Skeletal muscle satellite cell (primary cell): ENCODE measurements around the gene COX6B2.

ENCODE experiments used
- H3K27me3 ChIP-seq: 2 replicates; pipeline ENCODE4 v1.7.0; 2013; ENCODE audit warnings: low read length; ENCODE audit not compliant: control insufficient read depth, insufficient read depth
- H3K36me3 ChIP-seq: 2 replicates; pipeline ENCODE4 v1.7.0; 2013; ENCODE audit warnings: mild to moderate bottlenecking, control low read depth, low read length; ENCODE audit not compliant: insufficient read depth
- H3K4me1 ChIP-seq: 2 replicates; pipeline ENCODE4 v1.7.0; 2013; ENCODE audit warnings: low read length; ENCODE audit not compliant: control insufficient read depth, insufficient read depth
- H3K4me2 ChIP-seq: 2 replicates; pipeline ENCODE4 v1.7.0; 2013; ENCODE audit warnings: mild to moderate bottlenecking, low read length
- H3K4me3 ChIP-seq: 2 replicates; pipeline ENCODE4 v1.7.0; 2013; ENCODE audit warnings: low read length
- H3K9ac ChIP-seq: 2 replicates; pipeline ENCODE4 v1.7.0; 2013; ENCODE audit warnings: mild to moderate bottlenecking, low read depth, low read length, moderate library complexity
- H3K9me3 ChIP-seq: replicated peaks from 2 replicates; pipeline ENCODE4 v1.7.0; 2013; ENCODE audit warnings: mild to moderate bottlenecking, control low read depth, low read length

The COX6B2 gene

DNA sequence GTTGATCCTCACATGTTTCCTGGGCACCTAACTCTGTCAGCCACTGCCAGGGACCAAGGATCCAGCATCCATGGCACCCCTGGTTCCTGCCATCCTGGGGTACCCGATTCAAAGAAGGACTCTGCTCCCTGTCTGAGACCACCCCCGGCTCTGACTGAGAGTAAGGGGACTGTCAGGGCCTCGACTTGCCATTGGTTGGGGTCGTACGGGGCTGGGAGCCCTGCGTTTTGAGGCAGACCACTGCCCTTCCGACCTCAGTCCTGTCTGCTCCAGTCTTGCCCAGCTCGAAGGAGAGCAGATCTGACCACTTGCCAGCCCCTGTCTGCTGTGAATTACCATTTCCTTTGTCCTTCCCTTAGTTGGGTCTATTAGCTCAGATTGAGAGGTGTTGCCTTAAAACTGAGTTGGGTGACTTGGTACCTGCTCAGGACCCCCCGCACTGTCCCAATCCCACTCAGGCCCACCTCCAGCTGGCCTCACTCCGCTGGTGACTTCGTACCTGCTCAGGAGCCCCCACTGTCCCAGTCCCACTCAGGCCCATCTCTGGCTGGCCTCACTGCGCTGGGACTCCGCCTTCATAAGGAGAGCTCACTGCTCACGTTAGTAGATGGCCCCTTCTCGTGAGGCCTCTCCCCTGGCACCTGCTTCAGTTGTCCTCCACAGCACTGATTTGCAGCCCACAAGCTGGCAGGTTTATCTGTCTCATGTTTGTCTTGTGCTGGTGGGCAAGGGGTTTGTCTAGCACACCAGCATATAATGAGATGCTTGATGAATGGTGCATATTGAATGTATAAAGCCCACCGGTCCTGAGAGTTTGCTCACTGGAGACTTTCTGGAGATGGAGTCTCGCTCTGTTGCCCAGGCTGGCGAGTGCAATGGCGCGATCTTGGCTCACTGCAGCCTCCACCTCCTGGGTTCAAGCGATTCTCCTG is 35.1 kb upstream of the COX6B2 start:
- Histone ChIP-seq H3K9me3 (no peaks in the 10 kb centered on the region), H3K9ac (peak overlapping the region; percentile 99), H3K4me1 (peaks cover 30% of the 10 kb centered on the region), H3K4me3 (peak overlapping the region; percentile 27), H3K4me2 (peak overlapping the region; percentile 96), H3K27me3 (no peaks in the 10 kb centered on the region), H3K36me3 (peaks cover 61% of the 10 kb centered on the region)

- peak overlapping the region; percentile 96 for H3K4me2 ChIP-seq
- H3K9me3 ChIP-seq, result no peaks in the 10 kb centered on the region
- H3K4me1 ChIP-seq, result peaks cover 41% of the 10 kb centered on the region
- H3K9ac ChIP-seq, result peak overlapping the region; percentile 99
- H3K36me3 ChIP-seq, result peaks cover 61% of the 10 kb centered on the region
- H3K4me3 ChIP-seq, result peak overlapping the region; percentile 97
- no peaks in the 10 kb centered on the region for H3K27me3 ChIP-seq
These were observed 33.4 kb upstream of the COX6B2 start for GRCh38 chr19:55387736-55388497.

DNA sequence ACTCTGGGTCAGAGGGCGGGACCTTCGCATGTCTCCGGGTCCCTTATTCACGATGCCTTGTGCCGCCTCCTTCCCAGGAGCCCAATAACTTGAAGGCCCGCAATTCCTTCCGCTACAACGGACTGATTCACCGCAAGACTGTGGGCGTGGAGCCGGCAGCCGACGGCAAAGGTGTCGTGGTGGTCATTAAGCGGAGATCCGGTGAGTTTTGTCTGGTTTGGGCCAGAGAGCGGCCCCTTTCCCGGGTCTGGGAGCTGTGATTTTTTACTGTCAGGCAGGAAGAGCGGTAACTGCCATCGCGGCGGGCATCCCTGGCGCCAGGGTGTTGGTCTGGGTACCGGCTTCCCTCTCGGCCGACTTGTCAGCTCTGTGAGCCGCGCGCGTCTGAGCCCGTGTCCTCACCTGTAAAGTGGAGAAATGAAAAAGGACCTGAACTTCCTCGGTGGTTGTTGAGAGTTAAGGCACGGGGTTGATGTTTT is 32.0 kb upstream of the COX6B2 start:
- Histone ChIP-seq H3K4me2 (peak overlapping the region; percentile 96), H3K4me1 (peaks cover 41% of the 10 kb centered on the region), H3K27me3 (no peaks in the 10 kb centered on the region), H3K9me3 (no peaks in the 10 kb centered on the region), H3K36me3 (peaks cover 55% of the 10 kb centered on the region), H3K9ac (peak overlapping the region; percentile 99), H3K4me3 (peak overlapping the region; percentile 97)

- H3K4me3 ChIP-seq, result peak within 1 kb of the TSS; percentile 97
- H3K36me3 ChIP-seq, result peaks cover 49% of the 10 kb centered on the region
- H3K4me2 ChIP-seq, result peak within 1 kb of the TSS; percentile 96
- H3K9me3 ChIP-seq, result no peaks in the 10 kb centered on the region
- H3K4me1 ChIP-seq, result peaks cover 41% of the 10 kb centered on the region
- H3K9ac ChIP-seq, result peak within 1 kb of the TSS; percentile 99
- H3K27me3 ChIP-seq, result no peaks in the 10 kb centered on the region
These were observed 31.4 kb upstream of the COX6B2 start, which contains the start of gene RPL28 for GRCh38 chr19:55385724-55386492. Gene RPL28, plus strand, starts transcription at chr19:55385932. Its CDS starts 426 bp downstream, at chr19:55386358.

- Histone ChIP-seq H3K4me3 (peak overlapping the region; percentile 97), H3K4me1 (peaks cover 41% of the 10 kb centered on the region), H3K4me2 (peak overlapping the region; percentile 96), H3K36me3 (peaks cover 41% of the 10 kb centered on the region), H3K9me3 (no peaks in the 10 kb centered on the region), H3K27me3 (no peaks in the 10 kb centered on the region), H3K9ac (peak overlapping the region; percentile 99)
These were observed 30.6 kb upstream of the COX6B2 start for GRCh38 chr19:55384920-55385723.

DNA sequence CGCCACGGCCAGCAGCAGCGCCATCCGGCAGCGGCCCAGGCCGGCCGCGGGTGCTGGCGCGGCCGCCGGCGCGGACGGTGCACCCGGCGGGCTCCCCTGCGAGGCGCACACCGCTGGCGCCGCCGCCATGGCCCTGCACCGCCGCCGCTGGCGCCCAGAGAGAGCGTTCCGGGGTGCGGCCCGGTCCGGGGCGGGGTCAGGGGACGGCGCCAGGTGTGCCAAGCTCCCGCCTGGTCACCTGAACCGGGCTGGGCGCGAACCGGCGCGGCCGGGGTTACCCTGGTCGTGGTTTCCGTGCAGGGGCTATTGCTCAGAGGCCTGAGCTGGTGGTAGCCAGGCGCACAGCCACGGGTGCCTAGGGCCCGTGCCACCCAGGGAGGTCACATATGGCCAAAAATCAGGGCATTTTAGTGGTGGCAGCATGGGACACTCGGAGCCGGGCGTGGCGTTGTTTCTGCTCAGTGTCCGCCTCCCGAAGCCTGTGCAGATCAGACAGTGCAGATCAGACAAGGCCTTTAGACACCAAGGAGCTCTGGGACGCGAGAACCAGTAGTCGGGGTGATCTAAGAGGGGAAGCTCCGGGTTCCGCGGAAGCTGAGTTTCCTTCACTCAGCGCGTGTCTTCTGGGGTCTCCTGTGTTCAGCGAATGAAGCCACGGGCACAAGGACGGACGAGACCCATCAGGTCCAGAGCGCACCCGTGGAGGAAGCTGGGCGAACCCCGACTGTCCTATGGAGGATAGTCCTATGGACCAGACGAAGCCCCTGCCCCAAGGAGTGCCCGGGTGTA is 29.8 kb upstream of the COX6B2 start, which contains the start of gene TMEM238:
Gene TMEM238, minus strand, starts transcription at position 162 of the 789 bp plus-strand sequence. Its CDS starts 33 bp downstream, at position 129.
- peak within 1 kb of the TSS; percentile 96 for H3K4me2 ChIP-seq
- peaks cover 41% of the 10 kb centered on the region for H3K4me1 ChIP-seq
- no peaks in the 10 kb centered on the region for H3K27me3 ChIP-seq
- peak within 1 kb of the TSS; percentile 97 for H3K4me3 ChIP-seq
- H3K9me3 ChIP-seq, result no peaks in the 10 kb centered on the region
- H3K36me3 ChIP-seq, result peaks cover 33% of the 10 kb centered on the region
- peak within 1 kb of the TSS; percentile 99 for H3K9ac ChIP-seq

- Histone ChIP-seq H3K27me3 (no peaks in the 10 kb centered on the region), H3K4me2 (peak overlapping the region; percentile 96), H3K9me3 (no peaks in the 10 kb centered on the region), H3K4me1 (peaks cover 33% of the 10 kb centered on the region), H3K9ac (peak overlapping the region; percentile 99), H3K4me3 (peak overlapping the region; percentile 97), H3K36me3 (peaks cover 25% of the 10 kb centered on the region)
These were observed 29.0 kb upstream of the COX6B2 start for GRCh38 chr19:55383279-55384130.

DNA sequence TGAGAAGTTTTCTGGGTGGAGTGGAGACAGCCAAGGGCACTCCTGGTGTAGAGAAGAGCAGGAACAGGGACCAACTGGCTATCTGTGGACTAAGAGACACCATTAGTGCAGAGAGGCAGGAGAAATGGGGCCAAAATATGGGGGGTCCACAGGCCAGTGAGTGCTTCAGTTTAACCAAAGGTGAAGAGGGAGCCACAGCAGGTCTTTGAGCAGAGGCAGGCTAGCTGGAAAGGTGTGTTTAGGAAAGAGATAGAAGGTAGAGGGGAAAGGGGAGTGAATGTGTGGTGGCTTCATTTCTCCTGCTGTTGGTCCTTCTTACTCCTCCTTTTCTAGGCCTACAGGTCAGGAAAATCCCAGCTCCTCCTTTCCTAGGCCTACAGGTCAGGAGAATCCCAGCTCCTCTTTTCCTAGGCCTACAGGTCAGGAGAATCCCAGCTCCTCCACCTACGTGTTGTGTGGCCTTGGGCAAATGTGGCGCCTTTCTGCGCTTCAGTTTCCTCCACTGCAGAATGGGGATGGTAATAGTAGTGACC is 28.1 kb upstream of the COX6B2 start:
- H3K27me3 ChIP-seq, result peaks cover 2% of the 10 kb centered on the region
- peaks cover 16% of the 10 kb centered on the region for H3K36me3 ChIP-seq
- peaks cover 26% of the 10 kb centered on the region for H3K4me1 ChIP-seq
- no peak overlapping the region for H3K4me3 ChIP-seq
- H3K9me3 ChIP-seq, result no peaks in the 10 kb centered on the region
- H3K9ac ChIP-seq, result no peak overlapping the region
- H3K4me2 ChIP-seq, result no peak overlapping the region

DNA sequence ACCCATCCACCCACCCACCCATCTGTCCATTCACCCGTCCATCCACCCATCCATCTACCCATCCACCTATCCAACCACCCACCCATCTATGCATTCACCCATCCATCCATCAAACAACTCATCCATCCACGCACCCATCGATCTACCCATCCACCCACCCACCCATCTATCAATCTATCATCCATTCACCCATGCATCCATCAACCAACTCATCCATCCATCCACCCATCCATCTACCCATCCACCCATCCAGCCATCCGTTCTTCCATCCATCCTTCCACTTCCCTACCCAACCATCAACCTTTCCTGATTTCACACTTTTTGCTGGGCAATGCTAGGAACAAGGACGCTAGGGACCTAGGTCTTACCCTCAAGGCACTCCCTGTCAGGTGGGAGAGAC is 27.5 kb upstream of the COX6B2 start:
- H3K9ac ChIP-seq, result no peak overlapping the region
- no peaks in the 10 kb centered on the region for H3K9me3 ChIP-seq
- H3K4me3 ChIP-seq, result no peak overlapping the region
- peaks cover 21% of the 10 kb centered on the region for H3K4me1 ChIP-seq
- H3K4me2 ChIP-seq, result no peak overlapping the region
- H3K27me3 ChIP-seq, result peaks cover 5% of the 10 kb centered on the region
- H3K36me3 ChIP-seq, result peaks cover 10% of the 10 kb centered on the region
